ENCODE data around the gene BCL2. TPM values are rescaled to one million over a fixed set of nuclear protein-coding genes. Genes with fewer than 3 reads are reported as not detected.
A peak's percentile ranks its signal among the peaks of the same experiment; 100 is the strongest.

The BCL2 gene
- total RNA-seq, 1 donor from 2014 or later, result 4.9 TPM

DNA sequence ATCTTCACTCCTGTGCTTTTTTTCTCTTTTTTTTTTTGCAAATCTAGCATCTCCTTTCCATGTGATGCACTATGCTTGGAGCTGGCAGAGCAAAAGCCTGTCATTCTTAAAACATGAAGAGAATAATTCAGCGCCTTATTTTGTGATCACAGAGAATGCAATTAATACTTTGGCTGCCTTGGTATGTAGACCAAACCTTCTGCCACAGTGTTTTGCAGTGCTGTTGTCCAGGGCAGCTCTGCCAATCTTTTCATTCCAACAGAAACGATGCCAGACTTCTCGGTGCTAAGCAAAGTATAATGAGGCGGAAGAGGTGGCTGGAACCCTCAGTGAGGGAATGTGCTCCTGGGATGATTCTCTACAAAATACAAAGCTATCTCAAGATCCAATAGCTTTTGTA, 25.6 kb downstream of the BCL2 start:
- no peak overlapping the region for H3K4me3 ChIP-seq
- Mint-ChIP-seq H3K27me3 (ENCODE audit: insufficient read depth, low read depth) (no peaks in the 10 kb centered on the region), H3K4me3 (no peak overlapping the region), H3K36me3 (peaks cover 14% of the 10 kb centered on the region), H3K27ac (no peak overlapping the region), H3K4me1 (peaks cover 17% of the 10 kb centered on the region), H3K9me3 (peaks cover 2% of the 10 kb centered on the region)
- no peaks in the 10 kb centered on the region for H3K36me3 ChIP-seq
- peaks cover 17% of the 10 kb centered on the region for H3K4me1 ChIP-seq
- no peak for TF ChIP-seq EZH2 (IDR thresholded peaks at IDR 0.05)
- TF ChIP-seq, protein P1, sequence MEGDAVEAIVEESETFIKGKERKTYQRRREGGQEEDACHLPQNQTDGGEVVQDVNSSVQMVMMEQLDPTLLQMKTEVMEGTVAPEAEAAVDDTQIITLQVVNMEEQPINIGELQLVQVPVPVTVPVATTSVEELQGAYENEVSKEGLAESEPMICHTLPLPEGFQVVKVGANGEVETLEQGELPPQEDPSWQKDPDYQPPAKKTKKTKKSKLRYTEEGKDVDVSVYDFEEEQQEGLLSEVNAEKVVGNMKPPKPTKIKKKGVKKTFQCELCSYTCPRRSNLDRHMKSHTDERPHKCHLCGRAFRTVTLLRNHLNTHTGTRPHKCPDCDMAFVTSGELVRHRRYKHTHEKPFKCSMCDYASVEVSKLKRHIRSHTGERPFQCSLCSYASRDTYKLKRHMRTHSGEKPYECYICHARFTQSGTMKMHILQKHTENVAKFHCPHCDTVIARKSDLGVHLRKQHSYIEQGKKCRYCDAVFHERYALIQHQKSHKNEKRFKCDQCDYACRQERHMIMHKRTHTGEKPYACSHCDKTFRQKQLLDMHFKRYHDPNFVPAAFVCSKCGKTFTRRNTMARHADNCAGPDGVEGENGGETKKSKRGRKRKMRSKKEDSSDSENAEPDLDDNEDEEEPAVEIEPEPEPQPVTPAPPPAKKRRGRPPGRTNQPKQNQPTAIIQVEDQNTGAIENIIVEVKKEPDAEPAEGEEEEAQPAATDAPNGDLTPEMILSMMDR (IDR thresholded peaks at IDR 0.05), result no peak
- TF ChIP-seq EZH2phosphoT487 (IDR thresholded peaks at IDR 0.05), result no peak
- H3K27me3 ChIP-seq, result no peaks in the 10 kb centered on the region
- no peak overlapping the region for H2AFZ ChIP-seq (replicated peaks)
- no peak overlapping the region for H3K4me2 ChIP-seq
- no peaks in the 10 kb centered on the region for H4K20me1 ChIP-seq (ENCODE audit: low read depth)
- no peak for DNase-seq (ENCODE audit: low spot score)
- H3F3A ChIP-seq (ENCODE audit: low read depth), result peaks cover 9% of the 10 kb centered on the region
- H3K27ac ChIP-seq, result no peak overlapping the region
- H3K9ac ChIP-seq, result no peak overlapping the region
- no peaks in the 10 kb centered on the region for H3K9me3 ChIP-seq (ENCODE audit: low read depth)
- H3K79me2 ChIP-seq (ENCODE audit: low read depth), result no peaks in the 10 kb centered on the region

DNA sequence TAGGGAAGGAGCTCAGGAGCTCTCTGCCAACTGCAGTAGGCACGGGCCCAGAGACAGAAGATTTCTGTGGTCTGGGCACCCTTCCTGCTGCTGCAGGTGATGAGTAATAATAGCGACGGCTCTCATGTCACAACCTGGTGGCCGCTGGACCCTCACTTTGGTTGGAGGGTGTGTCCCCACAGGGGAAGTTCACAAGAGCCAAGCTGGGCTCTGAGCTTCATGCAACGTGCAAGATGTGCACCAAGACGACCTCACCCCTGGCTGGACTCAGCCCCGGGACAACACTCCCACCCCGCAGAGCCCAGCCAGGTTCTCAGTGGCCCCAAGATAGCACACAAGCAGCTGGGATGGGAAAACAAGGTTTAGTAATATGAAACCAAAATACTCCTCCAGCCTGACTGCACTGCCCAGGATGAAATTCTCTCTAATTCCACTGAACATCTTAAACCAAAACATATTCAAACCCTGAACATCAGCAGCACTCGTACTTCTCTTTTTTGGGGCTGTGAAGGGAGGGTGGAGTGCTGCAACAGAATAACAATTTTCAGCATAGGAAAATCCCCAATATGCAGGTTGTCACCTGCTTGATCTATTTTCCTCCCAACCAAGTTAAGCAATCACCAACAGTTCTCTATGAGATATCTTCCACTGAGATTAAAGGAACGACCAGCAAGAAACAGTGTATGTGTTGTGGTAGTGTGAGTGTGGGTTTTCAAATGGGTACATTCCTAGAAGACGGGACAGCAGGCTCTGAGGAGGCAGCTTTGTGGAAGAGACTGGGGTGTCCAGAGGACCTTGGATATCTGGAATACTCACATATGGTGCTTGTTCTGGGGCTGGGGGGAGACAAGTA, 26.5 kb downstream of the BCL2 start:
- Histone ChIP-seq H3K4me1 (peaks cover 17% of the 10 kb centered on the region), H3K79me2 (ENCODE audit: low read depth) (no peaks in the 10 kb centered on the region), H3K27me3 (no peaks in the 10 kb centered on the region), H3K4me2 (no peak overlapping the region), H3K4me3 (no peak overlapping the region), H3K27ac (no peak overlapping the region), H3K36me3 (no peaks in the 10 kb centered on the region), H3F3A (ENCODE audit: low read depth) (peaks cover 9% of the 10 kb centered on the region), H2AFZ (replicated peaks) (no peak overlapping the region), H3K9ac (no peak overlapping the region), H3K9me3 (ENCODE audit: low read depth) (no peaks in the 10 kb centered on the region), H4K20me1 (ENCODE audit: low read depth) (no peaks in the 10 kb centered on the region)
- TF ChIP-seq EZH2 (IDR thresholded peaks at IDR 0.05), result no peak
- TF ChIP-seq, protein P1 (IDR thresholded peaks at IDR 0.05), result no peak
- TF ChIP-seq EZH2phosphoT487 (IDR thresholded peaks at IDR 0.05), result no peak
- Mint-ChIP-seq H3K27ac (peak overlapping the region; percentile 8), H3K27me3 (ENCODE audit: insufficient read depth, low read depth) (no peaks in the 10 kb centered on the region), H3K4me3 (no peak overlapping the region), H3K36me3 (peaks cover 14% of the 10 kb centered on the region), H3K9me3 (peaks cover 2% of the 10 kb centered on the region), H3K4me1 (peaks cover 17% of the 10 kb centered on the region)
- DNase-seq (ENCODE audit: low spot score), result no peak

- peaks cover 17% of the 10 kb centered on the region for H3K4me1 ChIP-seq
- H3K9ac ChIP-seq, result no peak overlapping the region
- H3K36me3 ChIP-seq, result no peaks in the 10 kb centered on the region
- Mint-ChIP-seq H3K27me3 (ENCODE audit: insufficient read depth, low read depth) (no peaks in the 10 kb centered on the region), H3K9me3 (peaks cover 2% of the 10 kb centered on the region), H3K4me3 (no peak overlapping the region), H3K36me3 (peaks cover 14% of the 10 kb centered on the region), H3K27ac (no peak overlapping the region), H3K4me1 (peaks cover 17% of the 10 kb centered on the region)
- TF ChIP-seq, protein P1 (IDR thresholded peaks at IDR 0.05), result no peak
- TF ChIP-seq EZH2phosphoT487 (IDR thresholded peaks at IDR 0.05) (no peak), EZH2 (IDR thresholded peaks at IDR 0.05) (no peak)
- H3K27me3 ChIP-seq, result no peaks in the 10 kb centered on the region
- H3F3A ChIP-seq (ENCODE audit: low read depth), result peaks cover 9% of the 10 kb centered on the region
- H2AFZ ChIP-seq (replicated peaks), result no peak overlapping the region
- DNase-seq (ENCODE audit: low spot score), result no peak
- no peaks in the 10 kb centered on the region for H3K9me3 ChIP-seq (ENCODE audit: low read depth)
- no peaks in the 10 kb centered on the region for H3K79me2 ChIP-seq (ENCODE audit: low read depth)
- no peaks in the 10 kb centered on the region for H4K20me1 ChIP-seq (ENCODE audit: low read depth)
- H3K4me2 ChIP-seq, result no peak overlapping the region
- no peak overlapping the region for H3K27ac ChIP-seq
- H3K4me3 ChIP-seq, result no peak overlapping the region
Observed at GRCh38 chr18:63291278-63291677, 28.3 kb downstream of the BCL2 start.
